Measurements from ENCODE around the gene ASH1L.
A peak's percentile ranks its signal among the peaks of the same experiment; 100 is the strongest.
"Not testable (repeated sequence)": the region's sequence is repeated elsewhere in the genome, so short reads cannot be mapped to it uniquely, and the experiment has no call there.

The ASH1L gene

DNA sequence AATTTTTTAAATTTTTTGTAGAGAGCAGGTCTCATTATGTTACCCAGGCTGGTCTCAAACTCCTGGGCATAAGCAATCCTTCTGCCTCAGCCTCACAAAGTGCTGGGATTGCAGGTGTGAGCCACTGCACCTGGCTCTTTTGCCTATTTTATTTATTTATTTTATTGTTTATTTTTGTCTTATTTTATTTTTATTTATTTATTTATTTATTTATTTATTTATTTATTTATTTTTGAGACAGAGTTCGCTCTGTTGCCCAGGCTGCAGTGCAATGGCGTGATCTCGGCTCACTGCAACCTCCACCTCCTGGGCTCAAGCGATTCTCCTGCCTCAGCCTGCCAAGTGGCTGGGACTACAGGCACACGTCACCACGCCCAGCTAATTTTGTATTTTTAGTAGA is 13.0 kb upstream of the ASH1L start:
- H3K27ac ChIP-seq (ENCODE audit: extremely low read depth, low read depth, low read length); H3K9me3 ChIP-seq (ENCODE audit: control insufficient read depth, insufficient read depth, low read depth, low read length); H3K36me3 ChIP-seq (ENCODE audit: control insufficient read depth in 2 of 2, insufficient read depth in 1 of 2, low read length in 2 of 2); POLR2A ChIA-PET; H3K4me3 ChIP-seq (ENCODE audit: low read depth, low read length); CTCF ChIA-PET; H3K4me1 ChIP-seq (ENCODE audit: control insufficient read depth, insufficient read depth, low read length): not testable (repeated sequence)
- TF ChIP-seq ZNF558 (tag by site-specific recombination; IDR thresholded peaks at IDR 0.05) (peak; percentile 87), GLI2 (tag by site-specific recombination; IDR thresholded peaks at IDR 0.05; ENCODE audit: borderline replicate concordance, low read depth) (peak; percentile 34; the same call in 1 of the 2 replicates), ZNF791 (tag by site-specific recombination; IDR thresholded peaks at IDR 0.05) (peak; percentile 73; the same call in 1 of the 2 replicates), ZNF223 (tag by site-specific recombination; IDR thresholded peaks at IDR 0.05) (0 out of 2 replicates have a peak, but pooled peaks have one; percentile 51), ZNF155 (tag by site-specific recombination; IDR thresholded peaks at IDR 0.05) (0 out of 2 replicates have a peak, but pooled peaks have one; percentile 38), ZNF24 (tag by site-specific recombination; IDR thresholded peaks at IDR 0.05) (peak; percentile 43; the same call in 1 of the 2 replicates), ZNF433 (tag by site-specific recombination; IDR thresholded peaks at IDR 0.05; ENCODE audit: low read depth) (peak; percentile 90), ZFP3 (tag by site-specific recombination; IDR thresholded peaks at IDR 0.05; ENCODE audit: low read depth) (peak; percentile 60; the same call in 1 of the 2 replicates), ZNF341 (tag by site-specific recombination; IDR thresholded peaks at IDR 0.05; ENCODE audit: low read depth) (peak; percentile 38; the same call in 1 of the 2 replicates), ZNF654 (tag by site-specific recombination; IDR thresholded peaks at IDR 0.05; ENCODE audit: low read depth) (peak; percentile 56), ZFP37 (tag by site-specific recombination; IDR thresholded peaks at IDR 0.05) (peak; percentile 92), ZNF501 (tag by site-specific recombination; IDR thresholded peaks at IDR 0.05) (peak; percentile 75; the same call in 1 of the 2 replicates), ZSCAN23 (tag by site-specific recombination; IDR thresholded peaks at IDR 0.05) (0 out of 2 replicates have a peak, but pooled peaks have one; percentile 32), KLF7 (tag by site-specific recombination; IDR thresholded peaks at IDR 0.05; ENCODE audit: borderline replicate concordance) (peak; percentile 29; the same call in 1 of the 2 replicates), ZNF555 (tag by site-specific recombination; conservative IDR thresholded peaks at IDR 0.05) (peak; percentile 98), ZNF292 (tag by site-specific recombination; IDR thresholded peaks at IDR 0.05; ENCODE audit: borderline replicate concordance, low read depth) (peak; percentile 87; the same call in 1 of the 2 replicates), ZNF629 (tag by site-specific recombination; IDR thresholded peaks at IDR 0.05) (peak; percentile 75), ZBTB8A (tag by site-specific recombination; IDR thresholded peaks at IDR 0.05) (peak; percentile 91), WT1 (tag by site-specific recombination; IDR thresholded peaks at IDR 0.05) (peak; percentile 18; the same call in 1 of the 2 replicates), ZNF146 (tag by site-specific recombination; IDR thresholded peaks at IDR 0.05) (peak; percentile 5; the same call in 1 of the 2 replicates), MZF1 (tag by site-specific recombination; IDR thresholded peaks at IDR 0.05; ENCODE audit: borderline replicate concordance) (peak; percentile 18; the same call in 1 of the 2 replicates), ZNF623 (tag by site-specific recombination; IDR thresholded peaks at IDR 0.05) (peak; percentile 89)
- TF ChIP-seq, protein P1, sequence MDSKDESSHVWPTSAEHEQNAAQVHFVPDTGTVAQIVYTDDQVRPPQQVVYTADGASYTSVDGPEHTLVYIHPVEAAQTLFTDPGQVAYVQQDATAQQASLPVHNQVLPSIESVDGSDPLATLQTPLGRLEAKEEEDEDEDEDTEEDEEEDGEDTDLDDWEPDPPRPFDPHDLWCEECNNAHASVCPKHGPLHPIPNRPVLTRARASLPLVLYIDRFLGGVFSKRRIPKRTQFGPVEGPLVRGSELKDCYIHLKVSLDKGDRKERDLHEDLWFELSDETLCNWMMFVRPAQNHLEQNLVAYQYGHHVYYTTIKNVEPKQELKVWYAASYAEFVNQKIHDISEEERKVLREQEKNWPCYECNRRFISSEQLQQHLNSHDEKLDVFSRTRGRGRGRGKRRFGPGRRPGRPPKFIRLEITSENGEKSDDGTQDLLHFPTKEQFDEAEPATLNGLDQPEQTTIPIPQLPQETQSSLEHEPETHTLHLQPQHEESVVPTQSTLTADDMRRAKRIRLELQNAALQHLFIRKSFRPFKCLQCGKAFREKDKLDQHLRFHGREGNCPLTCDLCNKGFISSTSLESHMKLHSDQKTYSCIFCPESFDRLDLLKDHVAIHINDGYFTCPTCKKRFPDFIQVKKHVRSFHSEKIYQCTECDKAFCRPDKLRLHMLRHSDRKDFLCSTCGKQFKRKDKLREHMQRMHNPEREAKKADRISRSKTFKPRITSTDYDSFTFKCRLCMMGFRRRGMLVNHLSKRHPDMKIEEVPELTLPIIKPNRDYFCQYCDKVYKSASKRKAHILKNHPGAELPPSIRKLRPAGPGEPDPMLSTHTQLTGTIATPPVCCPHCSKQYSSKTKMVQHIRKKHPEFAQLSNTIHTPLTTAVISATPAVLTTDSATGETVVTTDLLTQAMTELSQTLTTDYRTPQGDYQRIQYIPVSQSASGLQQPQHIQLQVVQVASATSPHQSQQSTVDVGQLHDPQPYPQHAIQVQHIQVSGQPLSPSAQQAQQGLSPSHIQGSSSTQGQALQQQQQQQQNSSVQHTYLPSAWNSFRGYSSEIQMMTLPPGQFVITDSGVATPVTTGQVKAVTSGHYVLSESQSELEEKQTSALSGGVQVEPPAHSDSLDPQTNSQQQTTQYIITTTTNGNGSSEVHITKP (tag by site-specific recombination; IDR thresholded peaks at IDR 0.05) = 0 out of 2 replicates have a peak, but pooled peaks have one; percentile 1
- TF ChIP-seq, protein P2, sequence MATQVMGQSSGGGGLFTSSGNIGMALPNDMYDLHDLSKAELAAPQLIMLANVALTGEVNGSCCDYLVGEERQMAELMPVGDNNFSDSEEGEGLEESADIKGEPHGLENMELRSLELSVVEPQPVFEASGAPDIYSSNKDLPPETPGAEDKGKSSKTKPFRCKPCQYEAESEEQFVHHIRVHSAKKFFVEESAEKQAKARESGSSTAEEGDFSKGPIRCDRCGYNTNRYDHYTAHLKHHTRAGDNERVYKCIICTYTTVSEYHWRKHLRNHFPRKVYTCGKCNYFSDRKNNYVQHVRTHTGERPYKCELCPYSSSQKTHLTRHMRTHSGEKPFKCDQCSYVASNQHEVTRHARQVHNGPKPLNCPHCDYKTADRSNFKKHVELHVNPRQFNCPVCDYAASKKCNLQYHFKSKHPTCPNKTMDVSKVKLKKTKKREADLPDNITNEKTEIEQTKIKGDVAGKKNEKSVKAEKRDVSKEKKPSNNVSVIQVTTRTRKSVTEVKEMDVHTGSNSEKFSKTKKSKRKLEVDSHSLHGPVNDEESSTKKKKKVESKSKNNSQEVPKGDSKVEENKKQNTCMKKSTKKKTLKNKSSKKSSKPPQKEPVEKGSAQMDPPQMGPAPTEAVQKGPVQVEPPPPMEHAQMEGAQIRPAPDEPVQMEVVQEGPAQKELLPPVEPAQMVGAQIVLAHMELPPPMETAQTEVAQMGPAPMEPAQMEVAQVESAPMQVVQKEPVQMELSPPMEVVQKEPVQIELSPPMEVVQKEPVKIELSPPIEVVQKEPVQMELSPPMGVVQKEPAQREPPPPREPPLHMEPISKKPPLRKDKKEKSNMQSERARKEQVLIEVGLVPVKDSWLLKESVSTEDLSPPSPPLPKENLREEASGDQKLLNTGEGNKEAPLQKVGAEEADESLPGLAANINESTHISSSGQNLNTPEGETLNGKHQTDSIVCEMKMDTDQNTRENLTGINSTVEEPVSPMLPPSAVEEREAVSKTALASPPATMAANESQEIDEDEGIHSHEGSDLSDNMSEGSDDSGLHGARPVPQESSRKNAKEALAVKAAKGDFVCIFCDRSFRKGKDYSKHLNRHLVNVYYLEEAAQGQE (tag by site-specific recombination; IDR thresholded peaks at IDR 0.05) = peak; percentile 83
- TF ChIP-seq, protein P3, sequence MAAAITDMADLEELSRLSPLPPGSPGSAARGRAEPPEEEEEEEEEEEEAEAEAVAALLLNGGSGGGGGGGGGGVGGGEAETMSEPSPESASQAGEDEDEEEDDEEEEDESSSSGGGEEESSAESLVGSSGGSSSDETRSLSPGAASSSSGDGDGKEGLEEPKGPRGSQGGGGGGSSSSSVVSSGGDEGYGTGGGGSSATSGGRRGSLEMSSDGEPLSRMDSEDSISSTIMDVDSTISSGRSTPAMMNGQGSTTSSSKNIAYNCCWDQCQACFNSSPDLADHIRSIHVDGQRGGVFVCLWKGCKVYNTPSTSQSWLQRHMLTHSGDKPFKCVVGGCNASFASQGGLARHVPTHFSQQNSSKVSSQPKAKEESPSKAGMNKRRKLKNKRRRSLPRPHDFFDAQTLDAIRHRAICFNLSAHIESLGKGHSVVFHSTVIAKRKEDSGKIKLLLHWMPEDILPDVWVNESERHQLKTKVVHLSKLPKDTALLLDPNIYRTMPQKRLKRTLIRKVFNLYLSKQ (tag by site-specific recombination; IDR thresholded peaks at IDR 0.05; ENCODE audit: borderline replicate concordance) = peak; percentile 78; the same call in 1 of the 2 replicates
- TF ChIP-seq, protein P4, sequence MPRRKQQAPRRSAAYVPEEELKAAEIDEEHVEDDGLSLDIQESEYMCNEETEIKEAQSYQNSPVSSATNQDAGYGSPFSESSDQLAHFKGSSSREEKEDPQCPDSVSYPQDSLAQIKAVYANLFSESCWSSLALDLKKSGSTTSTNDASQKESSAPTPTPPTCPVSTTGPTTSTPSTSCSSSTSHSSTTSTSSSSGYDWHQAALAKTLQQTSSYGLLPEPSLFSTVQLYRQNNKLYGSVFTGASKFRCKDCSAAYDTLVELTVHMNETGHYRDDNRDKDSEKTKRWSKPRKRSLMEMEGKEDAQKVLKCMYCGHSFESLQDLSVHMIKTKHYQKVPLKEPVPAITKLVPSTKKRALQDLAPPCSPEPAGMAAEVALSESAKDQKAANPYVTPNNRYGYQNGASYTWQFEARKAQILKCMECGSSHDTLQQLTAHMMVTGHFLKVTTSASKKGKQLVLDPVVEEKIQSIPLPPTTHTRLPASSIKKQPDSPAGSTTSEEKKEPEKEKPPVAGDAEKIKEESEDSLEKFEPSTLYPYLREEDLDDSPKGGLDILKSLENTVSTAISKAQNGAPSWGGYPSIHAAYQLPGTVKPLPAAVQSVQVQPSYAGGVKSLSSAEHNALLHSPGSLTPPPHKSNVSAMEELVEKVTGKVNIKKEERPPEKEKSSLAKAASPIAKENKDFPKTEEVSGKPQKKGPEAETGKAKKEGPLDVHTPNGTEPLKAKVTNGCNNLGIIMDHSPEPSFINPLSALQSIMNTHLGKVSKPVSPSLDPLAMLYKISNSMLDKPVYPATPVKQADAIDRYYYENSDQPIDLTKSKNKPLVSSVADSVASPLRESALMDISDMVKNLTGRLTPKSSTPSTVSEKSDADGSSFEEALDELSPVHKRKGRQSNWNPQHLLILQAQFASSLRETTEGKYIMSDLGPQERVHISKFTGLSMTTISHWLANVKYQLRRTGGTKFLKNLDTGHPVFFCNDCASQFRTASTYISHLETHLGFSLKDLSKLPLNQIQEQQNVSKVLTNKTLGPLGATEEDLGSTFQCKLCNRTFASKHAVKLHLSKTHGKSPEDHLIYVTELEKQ (tag by site-specific recombination; IDR thresholded peaks at IDR 0.05; ENCODE audit: borderline replicate concordance) = peak; percentile 48; the same call in 1 of the 2 replicates
